T47D (cell line): ENCODE measurements around the gene DMRTA1.
"Not testable (repeated sequence)": the region's sequence is repeated elsewhere in the genome, so short reads cannot be mapped to it uniquely, and the experiment has no call there.

Experiments used
- DNase-seq, 2 experiments: peaks; one replicate each; pipeline versions ENCODE4 v3.0.0 to v3.0.0-alpha.2; 2011 to 2012; ENCODE audit warnings: low read depth in 1 of 2, low spot score in 1 of 2
- JUND ChIP-seq: IDR thresholded peaks from 2 replicates; pipeline ENCODE4 v1.6.1; 2012; ENCODE audit warnings: low read depth
- in situ Hi-C: cut with HindIII; loops from 2 replicates; pipeline ENCODE4 v1.10.0; 2016; ENCODE audit warnings: low sequenced_read_pairs, low pct_unique_long_range_greater_than_20kb

Gene DMRTA1

GRCh38 chr9:22446589-22446949 is at the start of gene DMRTA1:
Gene DMRTA1 (plus strand): TSS chr9:22446824. CDS start chr9:22447066, 242 bp downstream.
- DNase-seq = no peak
- TF ChIP-seq JUND = no peak
- in situ Hi-C loops = no loop called here

GRCh38 chr9:22401671-22402070 is 45.0 kb upstream of the DMRTA1 start:
- no peak for TF ChIP-seq JUND
- DNase-seq = no peak
- in situ Hi-C loops = no loop called here

GRCh38 chr9:22405869-22406659 is 40.6 kb upstream of the DMRTA1 start:
- in situ Hi-C loops = no loop called here
- TF ChIP-seq JUND = no peak
- no peak for DNase-seq

GRCh38 chr9:22413884-22414283 is 32.7 kb upstream of the DMRTA1 start:
- DNase-seq = no peak
- in situ Hi-C loops = no loop called here
- TF ChIP-seq JUND = no peak

- in situ Hi-C loops = no loop called here
- TF ChIP-seq JUND = no peak
- DNase-seq = no peak
Measured at GRCh38 chr9:22415941-22416691, 30.5 kb upstream of the DMRTA1 start.

GRCh38 chr9:22416692-22417060 is 29.9 kb upstream of the DMRTA1 start:
- no peak for DNase-seq
- in situ Hi-C loops = no loop called here
- TF ChIP-seq JUND = no peak

GRCh38 chr9:22423566-22423965 is 23.1 kb upstream of the DMRTA1 start:
- in situ Hi-C loops = no loop called here
- no peak for TF ChIP-seq JUND
- no peak for DNase-seq

GRCh38 chr9:22424616-22425015 is 22.0 kb upstream of the DMRTA1 start:
- TF ChIP-seq JUND = no peak
- DNase-seq = no peak
- in situ Hi-C loops = no loop called here

- TF ChIP-seq JUND = no peak
- in situ Hi-C loops = no loop called here
- DNase-seq = no peak
Measured at GRCh38 chr9:22425551-22425950, 21.1 kb upstream of the DMRTA1 start.

GRCh38 chr9:22427226-22427880 is 19.3 kb upstream of the DMRTA1 start:
- DNase-seq = no peak
- in situ Hi-C loops = no loop called here
- TF ChIP-seq JUND = no peak

GRCh38 chr9:22433691-22434090 is 12.9 kb upstream of the DMRTA1 start:
- DNase-seq = no peak
- in situ Hi-C loops = no loop called here
- no peak for TF ChIP-seq JUND

GRCh38 chr9:22435252-22435651 is 11.4 kb upstream of the DMRTA1 start:
- in situ Hi-C loops, DNase-seq: not testable (repeated sequence)

GRCh38 chr9:22437461-22438067 is 9.1 kb upstream of the DMRTA1 start:
- DNase-seq, in situ Hi-C loops: not testable (repeated sequence)
